HL-60 (cell line): ENCODE measurements around the gene TLR10.

Source experiments
- GABPA ChIP-seq: IDR thresholded peaks from 2 replicates; pipeline ENCODE4 v1.6.1; 2012; ENCODE audit warnings: low read depth
- POLR2AphosphoS5 ChIP-seq: IDR thresholded peaks from 2 replicates; pipeline ENCODE4 v1.6.1; 2012; ENCODE audit warnings: low read depth
- REST ChIP-seq: IDR thresholded peaks from 2 replicates; pipeline ENCODE4 v1.6.1; 2012; ENCODE audit warnings: low read depth; ENCODE audit not compliant: insufficient replicate concordance
- TF ChIP-seq, protein P1 (sequence below): IDR thresholded peaks from one replicate; pipeline ENCODE4 v1.5.1; 2011; ENCODE audit warnings: low read length, control low read depth, inconsistent platforms; ENCODE audit not compliant: insufficient read depth

DNA sequence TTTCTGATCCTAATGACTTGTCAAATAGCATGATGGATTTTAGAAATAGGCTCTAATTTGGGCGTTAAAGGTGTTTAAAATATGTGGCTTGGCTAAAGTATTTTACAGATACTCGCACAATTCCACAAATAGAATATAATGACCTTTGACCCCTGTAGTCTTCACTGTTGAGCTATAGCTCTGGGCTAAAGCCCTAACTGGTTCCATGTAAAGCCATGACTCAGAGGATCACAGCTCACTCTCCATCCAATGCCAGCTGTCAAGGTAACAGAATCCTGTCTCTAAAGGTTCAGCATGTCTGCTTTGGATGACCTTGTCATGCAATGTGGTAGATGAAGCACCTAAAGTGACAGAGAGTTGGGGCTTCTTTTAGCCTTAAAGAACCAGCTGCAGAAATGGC is 42.5 kb downstream of the TLR10 start:
- no peak for TF ChIP-seq REST
- TF ChIP-seq, protein P1, sequence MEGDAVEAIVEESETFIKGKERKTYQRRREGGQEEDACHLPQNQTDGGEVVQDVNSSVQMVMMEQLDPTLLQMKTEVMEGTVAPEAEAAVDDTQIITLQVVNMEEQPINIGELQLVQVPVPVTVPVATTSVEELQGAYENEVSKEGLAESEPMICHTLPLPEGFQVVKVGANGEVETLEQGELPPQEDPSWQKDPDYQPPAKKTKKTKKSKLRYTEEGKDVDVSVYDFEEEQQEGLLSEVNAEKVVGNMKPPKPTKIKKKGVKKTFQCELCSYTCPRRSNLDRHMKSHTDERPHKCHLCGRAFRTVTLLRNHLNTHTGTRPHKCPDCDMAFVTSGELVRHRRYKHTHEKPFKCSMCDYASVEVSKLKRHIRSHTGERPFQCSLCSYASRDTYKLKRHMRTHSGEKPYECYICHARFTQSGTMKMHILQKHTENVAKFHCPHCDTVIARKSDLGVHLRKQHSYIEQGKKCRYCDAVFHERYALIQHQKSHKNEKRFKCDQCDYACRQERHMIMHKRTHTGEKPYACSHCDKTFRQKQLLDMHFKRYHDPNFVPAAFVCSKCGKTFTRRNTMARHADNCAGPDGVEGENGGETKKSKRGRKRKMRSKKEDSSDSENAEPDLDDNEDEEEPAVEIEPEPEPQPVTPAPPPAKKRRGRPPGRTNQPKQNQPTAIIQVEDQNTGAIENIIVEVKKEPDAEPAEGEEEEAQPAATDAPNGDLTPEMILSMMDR, result no peak
- no peak for TF ChIP-seq GABPA
- TF ChIP-seq POLR2AphosphoS5, result no peak
